GM19324 (cell line): ENCODE results near the gene KCTD7.
A peak's percentile ranks its signal among the peaks of the same experiment; 100 is the strongest.
"Not testable (repeated sequence)": the region's sequence is repeated elsewhere in the genome, so short reads cannot be mapped to it uniquely, and the experiment has no call there.

ENCODE experiments used
- ATAC-seq: cut with Tn5 transposase; IDR thresholded peaks from one replicate; pipeline ENCODE4 v1.9.1; 2021; ENCODE audit warnings: mild to moderate bottlenecking, moderate library complexity; ENCODE audit not compliant: unreplicated experiment, low FRiP score

The KCTD7 gene

GRCh38 chr7:66679633-66680244 is 51.1 kb downstream of the KCTD7 start:
- ATAC-seq = no peak

GRCh38 chr7:66681491-66682349 is 53.0 kb downstream of the KCTD7 start:
- ATAC-seq = peak; percentile 91

- peak; percentile 13 for ATAC-seq
Measured at GRCh38 chr7:66682350-66683093, 53.8 kb downstream of the KCTD7 start.

- ATAC-seq = not testable (repeated sequence)
Measured at GRCh38 chr7:66683094-66683769, 54.6 kb downstream of the KCTD7 start.

GRCh38 chr7:66683770-66684123 is 55.1 kb downstream of the KCTD7 start:
- ATAC-seq = no peak

GRCh38 chr7:66685663-66686062 is 57.0 kb downstream of the KCTD7 start:
- not testable (repeated sequence) for ATAC-seq

- no peak for ATAC-seq
Measured at GRCh38 chr7:66687186-66687585, 58.5 kb downstream of the KCTD7 start.

GRCh38 chr7:66687672-66688071 is 59.0 kb downstream of the KCTD7 start:
- not testable (repeated sequence) for ATAC-seq

- no peak for ATAC-seq
Measured at GRCh38 chr7:66689081-66689480, 60.4 kb downstream of the KCTD7 start.

- no peak for ATAC-seq
Measured at GRCh38 chr7:66693331-66693730, 64.7 kb downstream of the KCTD7 start.
